NCI-H1048 (cell line): Measurements from ENCODE around the gene MRAS.
"Not testable (repeated sequence)": the region's sequence is repeated elsewhere in the genome, so short reads cannot be mapped to it uniquely, and the experiment has no call there.

ENCODE experiments used
- DNase-seq: peaks from one replicate; lab custom pipeline; 2025; lab: John Stamatoyannopoulos, UW

The MRAS gene

GRCh38 chr3:138445236-138445635 is 96.9 kb downstream of the MRAS start:
- no peak for DNase-seq

GRCh38 chr3:138445654-138446053 is 97.3 kb downstream of the MRAS start:
- no peak for DNase-seq

- DNase-seq = no peak
Measured at GRCh38 chr3:138448631-138449030, 100.3 kb downstream of the MRAS start.

- DNase-seq = no peak
Measured at GRCh38 chr3:138449490-138449889, 101.1 kb downstream of the MRAS start.

- no peak for DNase-seq
Measured at GRCh38 chr3:138450181-138450580, 101.8 kb downstream of the MRAS start.

- no peak for DNase-seq
Measured at GRCh38 chr3:138450704-138451424, 102.5 kb downstream of the MRAS start.

GRCh38 chr3:138451595-138452162 is 103.3 kb downstream of the MRAS start:
- no peak for DNase-seq

GRCh38 chr3:138452436-138452835 is 104.1 kb downstream of the MRAS start:
- DNase-seq = no peak

GRCh38 chr3:138453940-138454339 is 105.6 kb downstream of the MRAS start:
- not testable (repeated sequence) for DNase-seq
